EL (cell line): Measurements from ENCODE around the gene IGFBP1.

Experiments used
- DNase-seq: peaks from one replicate; pipeline ENCODE4 v3.0.0-alpha.2; 2016

Gene IGFBP1

GRCh38 chr7:45881280-45881758, 7.0 kb upstream of the IGFBP1 start:
- no peak for DNase-seq

GRCh38 chr7:45881759-45882464, 6.4 kb upstream of the IGFBP1 start:
- peak; percentile 47 for DNase-seq

- DNase-seq = no peak
These were observed 5.8 kb upstream of the IGFBP1 start for GRCh38 chr7:45882465-45882810.

- DNase-seq = no peak
These were observed 4.2 kb upstream of the IGFBP1 start for GRCh38 chr7:45884136-45884535.

- DNase-seq = peak; percentile 59
These were observed 2.9 kb upstream of the IGFBP1 start for GRCh38 chr7:45885264-45885882.

GRCh38 chr7:45886931-45887667, 1.2 kb upstream of the IGFBP1 start:
- DNase-seq = no peak

- no peak for DNase-seq
These were observed 692 bp downstream of the IGFBP1 start for GRCh38 chr7:45888993-45889366.

- no peak for DNase-seq
These were observed 1.2 kb downstream of the IGFBP1 start for GRCh38 chr7:45889367-45890067.

- DNase-seq = no peak
These were observed 2.0 kb downstream of the IGFBP1 start for GRCh38 chr7:45890125-45890901.

- peak; percentile 57 for DNase-seq
These were observed 2.7 kb downstream of the IGFBP1 start for GRCh38 chr7:45890902-45891461.

- no peak for DNase-seq
These were observed 3.4 kb downstream of the IGFBP1 start for GRCh38 chr7:45891462-45892402.

GRCh38 chr7:45892407-45893035, 4.2 kb downstream of the IGFBP1 start:
- DNase-seq = no peak

- no peak for DNase-seq
These were observed 5.2 kb downstream of the IGFBP1 start for GRCh38 chr7:45893374-45893995.

- no peak for DNase-seq
These were observed 5.8 kb downstream of the IGFBP1 start for GRCh38 chr7:45893996-45894664.

- DNase-seq = no peak
These were observed 6.4 kb downstream of the IGFBP1 start for GRCh38 chr7:45894665-45895062.

- peak; percentile 88 for DNase-seq
These were observed 8.9 kb downstream of the IGFBP1 start for GRCh38 chr7:45897042-45897690.

GRCh38 chr7:45898222-45898621, 9.9 kb downstream of the IGFBP1 start:
- peak; percentile 78 for DNase-seq

GRCh38 chr7:45901566-45901965, 13.3 kb downstream of the IGFBP1 start:
- no peak for DNase-seq

- no peak for DNase-seq
These were observed 14.5 kb downstream of the IGFBP1 start for GRCh38 chr7:45902820-45903219.
